ENCODE results near the gene PGM3. TPM values are rescaled to one million over a fixed set of nuclear protein-coding genes. Genes with fewer than 3 reads are reported as not detected.
"Not testable (repeated sequence)": the region's sequence is repeated elsewhere in the genome, so short reads cannot be mapped to it uniquely, and the experiment has no call there.

PGM3 gene
- total and polyA plus RNA-seq, 7 donors = 7.2 to 16.2 (median 10.4) TPM

DNA sequence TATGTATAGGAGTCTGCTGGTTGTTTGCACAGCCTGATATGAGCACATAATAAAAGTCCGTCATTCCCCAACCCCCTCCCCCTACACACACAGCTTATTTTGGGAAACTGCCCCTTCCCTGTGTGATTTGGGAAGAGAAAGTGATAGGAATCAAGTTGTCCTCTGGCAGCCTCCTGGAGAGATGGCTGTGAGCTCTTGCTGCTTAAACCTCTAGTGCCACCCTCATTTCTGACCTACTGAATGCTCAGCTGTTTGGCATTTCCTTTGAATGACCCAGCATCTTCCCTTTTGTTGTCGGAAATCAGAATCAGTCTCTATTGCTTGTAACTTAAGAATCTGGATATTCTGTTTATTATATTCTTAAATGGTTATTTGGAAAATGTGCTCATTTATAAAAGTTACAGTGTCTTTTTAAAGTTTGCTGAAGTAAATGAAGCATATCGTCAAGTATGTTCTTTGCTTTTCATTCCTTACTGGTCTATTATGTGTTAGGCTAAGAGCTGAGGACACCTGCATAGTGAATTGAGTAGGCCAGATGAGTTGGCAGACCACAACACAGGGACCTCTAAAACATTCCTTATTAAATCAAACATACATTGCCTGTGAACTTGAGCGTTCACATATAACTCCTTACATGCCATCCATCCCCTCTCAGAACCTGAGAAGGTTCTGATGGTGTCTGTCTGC lies 5.6 kb upstream of the PGM3 start:
- no peak for TF ChIP-seq POLR2AphosphoS5 (IDR thresholded peaks at IDR 0.05)
- TF ChIP-seq, protein P1, sequence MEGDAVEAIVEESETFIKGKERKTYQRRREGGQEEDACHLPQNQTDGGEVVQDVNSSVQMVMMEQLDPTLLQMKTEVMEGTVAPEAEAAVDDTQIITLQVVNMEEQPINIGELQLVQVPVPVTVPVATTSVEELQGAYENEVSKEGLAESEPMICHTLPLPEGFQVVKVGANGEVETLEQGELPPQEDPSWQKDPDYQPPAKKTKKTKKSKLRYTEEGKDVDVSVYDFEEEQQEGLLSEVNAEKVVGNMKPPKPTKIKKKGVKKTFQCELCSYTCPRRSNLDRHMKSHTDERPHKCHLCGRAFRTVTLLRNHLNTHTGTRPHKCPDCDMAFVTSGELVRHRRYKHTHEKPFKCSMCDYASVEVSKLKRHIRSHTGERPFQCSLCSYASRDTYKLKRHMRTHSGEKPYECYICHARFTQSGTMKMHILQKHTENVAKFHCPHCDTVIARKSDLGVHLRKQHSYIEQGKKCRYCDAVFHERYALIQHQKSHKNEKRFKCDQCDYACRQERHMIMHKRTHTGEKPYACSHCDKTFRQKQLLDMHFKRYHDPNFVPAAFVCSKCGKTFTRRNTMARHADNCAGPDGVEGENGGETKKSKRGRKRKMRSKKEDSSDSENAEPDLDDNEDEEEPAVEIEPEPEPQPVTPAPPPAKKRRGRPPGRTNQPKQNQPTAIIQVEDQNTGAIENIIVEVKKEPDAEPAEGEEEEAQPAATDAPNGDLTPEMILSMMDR (IDR thresholded peaks at IDR 0.05) = no peak
- TF ChIP-seq POLR2A (IDR thresholded peaks at IDR 0.05) = no peak
- TF ChIP-seq EP300 (IDR thresholded peaks at IDR 0.05) = no peak
- peaks cover 0 to 12% (median 9%) of the 10 kb centered on the region in 4 donors for H3K4me1 ChIP-seq
- peaks cover 0 to 11% (median 0%) of the 10 kb centered on the region in 4 donors for H3K36me3 ChIP-seq
- H3K9me3 ChIP-seq = no peaks in the 10 kb centered on the region
- no peak overlapping the region for H3K4me3 ChIP-seq
- DNase-seq = no peak
- WGBS, 2 donors = 71 to 85% methylated on average over 4 of the region's 4 CpGs
- no peaks in the 10 kb centered on the region for H3K27me3 ChIP-seq
- H3K27ac ChIP-seq = no peak overlapping the region
- intact Hi-C loops (cut with DNase I) = loop anchor here (10.0 kb wide), 1 partner anchor 954 kb away; the partner anchor contains the start of gene IBTK

DNA sequence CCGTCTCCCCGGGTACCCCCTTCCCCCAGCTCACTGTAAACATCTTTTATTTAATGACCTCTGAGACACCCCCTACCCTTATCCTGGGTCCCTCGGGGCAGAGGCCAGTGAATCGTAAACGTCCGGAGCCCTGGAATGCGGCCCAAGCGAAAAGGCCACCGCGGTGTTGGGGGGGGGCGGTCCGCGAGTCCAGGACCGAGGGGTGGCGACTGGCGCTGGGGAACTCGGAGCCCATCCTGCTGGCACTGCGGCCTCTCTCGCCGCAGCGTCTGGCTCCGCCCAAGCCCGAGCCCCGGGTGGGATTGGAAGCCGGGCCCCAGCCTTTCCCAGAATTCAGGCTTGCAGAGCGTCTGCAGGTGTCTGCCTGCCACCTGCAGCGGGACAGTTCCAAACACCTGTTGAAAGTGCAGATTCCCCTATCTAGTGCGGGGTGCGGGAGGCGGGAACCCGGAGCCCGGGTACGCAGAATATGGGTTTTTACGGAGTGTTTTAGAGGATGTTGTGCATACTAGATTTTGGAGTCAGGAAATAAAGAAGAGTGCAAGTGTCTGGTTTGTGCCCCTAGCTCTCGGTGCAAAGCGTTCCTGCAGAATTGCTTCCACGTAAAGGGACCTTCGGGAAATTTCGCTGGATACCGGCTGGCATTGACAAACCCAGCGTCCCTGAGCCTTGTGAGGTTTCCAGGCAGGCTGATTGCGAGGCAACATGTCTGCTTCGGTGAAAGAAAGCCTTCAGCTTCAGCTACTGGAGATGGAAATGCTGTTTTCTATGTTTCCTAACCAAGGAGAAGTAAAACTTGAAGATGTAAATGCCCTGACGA lies 892 bp upstream of the PGM3 start:
- peak overlapping the region; percentile 68 to 94 (median 89) for H3K4me3 ChIP-seq
- TF ChIP-seq, protein P1 (IDR thresholded peaks at IDR 0.05) = no peak
- TF ChIP-seq POLR2AphosphoS5 (IDR thresholded peaks at IDR 0.05) (no peak), EP300 (IDR thresholded peaks at IDR 0.05) (no peak), POLR2A (IDR thresholded peaks at IDR 0.05) (no peak)
- DNase-seq = peak; percentile 76
- H3K9me3 ChIP-seq = no peaks in the 10 kb centered on the region
- H3K27ac ChIP-seq = peak overlapping the region; percentile 77 to 88 (median 86)
- peaks cover 0 to 23% (median 16%) of the 10 kb centered on the region in 4 donors for H3K4me1 ChIP-seq
- H3K27me3 ChIP-seq = no peaks in the 10 kb centered on the region
- 3 to 5% methylated on average over 44 of the region's 44 CpGs for WGBS, 2 donors
- H3K36me3 ChIP-seq = peaks cover 0 to 11% (median 0%) of the 10 kb centered on the region in 4 donors
- intact Hi-C loops (cut with DNase I) = loop anchor here (5.0 to 10.0 kb wide), 2 partner anchors 127 to 949 kb away; partner anchors contain the start of genes DOP1A, IBTK and UBE3D

DNA sequence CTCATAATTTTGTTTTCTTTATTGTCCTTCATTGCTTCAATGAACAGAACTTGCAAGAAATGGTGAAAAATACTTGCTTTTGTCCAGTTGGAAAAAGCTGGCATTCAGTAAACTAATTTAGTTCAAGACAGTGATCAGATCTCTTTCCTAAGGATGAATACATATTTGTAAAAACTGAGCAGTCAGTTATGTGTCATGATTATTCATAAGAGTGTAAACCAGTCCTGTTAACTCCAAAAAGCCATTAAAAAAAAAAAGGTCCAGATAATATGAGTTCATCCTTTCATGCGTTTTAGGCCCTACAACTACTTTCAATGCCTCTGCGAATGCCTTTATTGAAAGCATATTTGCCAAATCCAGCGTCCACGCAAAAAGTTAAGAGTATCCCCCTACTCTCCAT lies 609 bp downstream of the PGM3 start:
- DNase-seq = no peak
- H3K36me3 ChIP-seq = peaks cover 0 to 22% (median 0%) of the 10 kb centered on the region in 4 donors
- H3K27me3 ChIP-seq = no peaks in the 10 kb centered on the region
- peak overlapping the region; percentile 68 to 94 (median 89) for H3K4me3 ChIP-seq
- no peaks in the 10 kb centered on the region for H3K9me3 ChIP-seq
- WGBS, 2 donors = 1% methylated on average over 4 of the region's 4 CpGs
- peak overlapping the region; percentile 77 to 88 (median 86) for H3K27ac ChIP-seq
- H3K4me1 ChIP-seq = peaks cover 0 to 23% (median 16%) of the 10 kb centered on the region in 4 donors
- TF ChIP-seq, protein P1 (IDR thresholded peaks at IDR 0.05) = no peak
- TF ChIP-seq POLR2A (IDR thresholded peaks at IDR 0.05) = no peak
- TF ChIP-seq POLR2AphosphoS5 (IDR thresholded peaks at IDR 0.05) = no peak
- no peak for TF ChIP-seq EP300 (IDR thresholded peaks at IDR 0.05)
- intact Hi-C loops (cut with DNase I) = loop anchor here (5.0 to 10.0 kb wide), 2 partner anchors 125 to 948 kb away; partner anchors contain the start of genes DOP1A, IBTK and UBE3D

DNA sequence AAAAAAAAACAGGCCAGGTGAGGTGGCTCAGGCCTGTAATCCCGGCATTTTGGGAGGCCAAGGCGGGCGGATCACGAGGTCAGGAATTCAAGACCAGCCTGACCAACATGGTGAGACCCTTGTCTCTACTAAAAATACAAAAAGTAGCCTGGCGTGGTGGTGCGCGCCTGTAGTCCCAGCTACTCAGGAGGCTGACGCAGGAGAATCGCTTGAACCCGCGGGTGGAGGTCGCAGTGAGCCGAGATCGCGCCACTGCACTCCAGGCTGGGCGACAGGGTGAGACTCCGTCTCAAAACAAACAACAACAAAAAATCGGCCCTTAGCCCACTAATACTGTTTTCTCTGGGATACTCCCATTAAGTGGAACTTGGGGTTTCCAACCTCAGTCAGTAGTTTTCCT lies 1.1 kb downstream of the PGM3 start:
- Histone ChIP-seq H3K27ac (peak overlapping the region in 1 of 4 donors; percentile 88), H3K4me1 (peaks cover 0 to 23% (median 16%) of the 10 kb centered on the region in 4 donors), H3K4me3 (peak overlapping the region; percentile 68 to 94 (median 89)), H3K36me3 (peaks cover 0 to 27% (median 0%) of the 10 kb centered on the region in 4 donors)
- intact Hi-C loops (cut with DNase I) = loop anchor here (5.0 to 10.0 kb wide), 2 partner anchors 125 to 947 kb away; partner anchors contain the start of genes DOP1A, IBTK and UBE3D
- not testable (repeated sequence) for DNase-seq, H3K27me3 ChIP-seq, H3K9me3 ChIP-seq
- WGBS, 2 donors = 86 to 90% methylated on average over 17 to 18 of the region's 18 CpGs
